Activated T-helper 1 cell treated with anti-CD3 and anti-CD28 coated beads, Interleukin-12 subunit alpha, Interleukin-12 subunit beta, Interleukin-2, Interleukin-4 antibody, amounts not matched to agents 30 ng/mL and 10 ng/mL and 1 ng/mL, durations not matched to agents 14 hours and 24 hours and 36 hours (primary cell): ENCODE data around the gene ATAD3C. TPM values are rescaled to one million over a fixed set of nuclear protein-coding genes. Genes with fewer than 3 reads are reported as not detected.
"Not testable (repeated sequence)": the region's sequence is repeated elsewhere in the genome, so short reads cannot be mapped to it uniquely, and the experiment has no call there.

Experiments
- DNase-seq: peaks from one replicate; pipeline ENCODE4 v3.0.0; 2021; ENCODE audit warnings: low spot score
- H3K27ac Mint-ChIP-seq: one replicate; pipeline ENCODE4 v1.8.0; 2021; ENCODE audit warnings: mild to moderate bottlenecking, mixed read lengths
- H3K27me3 Mint-ChIP-seq: one replicate; pipeline ENCODE4 v1.8.0; 2022; ENCODE audit warnings: mild to moderate bottlenecking, moderate library complexity, mixed read lengths; ENCODE audit not compliant: insufficient read depth
- H3K36me3 Mint-ChIP-seq: one replicate; pipeline ENCODE4 v1.8.0; 2021; ENCODE audit warnings: low read depth, mixed read lengths
- H3K4me1 Mint-ChIP-seq: one replicate; pipeline ENCODE4 v1.8.0; 2021; ENCODE audit warnings: low read depth, mixed read lengths
- H3K4me3 Mint-ChIP-seq: one replicate; pipeline ENCODE4 v1.8.0; 2021; ENCODE audit warnings: mild to moderate bottlenecking, moderate library complexity, mixed read lengths
- H3K9me3 Mint-ChIP-seq: one replicate; pipeline ENCODE4 v1.8.0; 2021; ENCODE audit warnings: mixed read lengths
- intact Hi-C: fragments of 100-400 bp; cut with micrococcal nuclease; formaldehyde crosslinking; loops from one replicate; pipeline ENCODE4 v1.15.1; 2024
- total RNA-seq: library from RNA; stranded (reverse); gene quantifications from 2 replicates; pipeline ENCODE4 v1.2.3, GENCODE V29; 2022

Gene ATAD3C
- total RNA-seq, 1 donor from 2014 or later = 0.57 TPM

DNA sequence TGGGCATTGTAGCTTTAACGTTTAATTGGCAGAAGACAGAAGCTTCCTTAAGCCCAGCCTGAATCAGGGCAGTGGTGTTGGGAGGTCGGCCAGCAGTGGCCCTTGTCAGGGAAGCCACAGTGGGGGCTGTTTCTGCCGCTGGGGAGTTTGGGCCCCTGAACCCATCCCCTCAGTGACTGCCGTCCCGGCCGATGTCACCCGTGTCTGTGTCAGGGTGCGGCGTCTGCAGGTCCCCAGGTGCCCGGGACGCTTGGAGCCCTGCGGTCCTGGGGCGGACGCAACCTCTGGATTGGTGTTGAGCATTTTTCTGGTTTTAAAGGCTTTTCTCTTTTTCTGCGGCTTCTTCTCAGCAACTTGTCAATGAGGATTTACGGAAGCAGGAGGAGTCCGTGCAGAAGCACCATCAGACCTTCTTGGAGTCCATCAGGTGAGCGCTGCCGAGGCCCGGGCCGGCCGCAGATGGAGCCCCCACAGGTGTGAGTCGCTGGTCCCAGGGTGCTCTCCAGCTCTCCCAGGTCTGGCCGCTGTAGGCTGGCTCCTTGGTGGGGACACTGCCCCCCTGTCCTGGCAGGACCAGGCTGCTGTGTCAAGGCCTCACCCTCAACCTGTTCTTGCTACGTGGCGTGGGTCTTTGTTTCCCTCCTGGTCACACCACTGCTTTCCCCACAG, 2.3 kb downstream of the ATAD3C start:
- H3K36me3 Mint-ChIP-seq = no peaks in the 10 kb centered on the region
- no peak overlapping the region for H3K27ac Mint-ChIP-seq
- H3K27me3 Mint-ChIP-seq = peaks cover 3% of the 10 kb centered on the region
- intact Hi-C loops = no loop called here
- H3K4me1 Mint-ChIP-seq = no peaks in the 10 kb centered on the region
- H3K9me3 Mint-ChIP-seq = no peaks in the 10 kb centered on the region
- no peak overlapping the region for H3K4me3 Mint-ChIP-seq
- no peak for DNase-seq

DNA sequence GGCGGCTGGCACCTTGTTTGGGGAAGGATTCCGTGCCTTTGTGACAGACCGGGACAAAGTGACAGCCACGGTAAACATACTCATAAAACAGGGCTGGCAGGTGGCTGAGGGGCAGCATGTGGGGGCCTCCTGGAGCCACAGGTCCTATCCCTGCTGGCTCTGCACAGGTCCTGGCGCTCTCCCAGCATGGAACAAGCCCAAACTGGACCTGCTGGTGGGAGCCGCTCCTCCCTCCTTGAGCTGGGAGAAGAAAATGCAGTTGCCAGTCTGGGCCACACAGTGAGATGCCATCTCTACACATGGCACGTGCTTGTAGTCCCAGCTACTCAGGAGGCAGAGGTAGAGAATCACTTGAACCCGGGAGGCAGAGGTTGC, 2.9 kb downstream of the ATAD3C start:
- intact Hi-C loops, H3K9me3 Mint-ChIP-seq, H3K27ac Mint-ChIP-seq: not testable (repeated sequence)

DNA sequence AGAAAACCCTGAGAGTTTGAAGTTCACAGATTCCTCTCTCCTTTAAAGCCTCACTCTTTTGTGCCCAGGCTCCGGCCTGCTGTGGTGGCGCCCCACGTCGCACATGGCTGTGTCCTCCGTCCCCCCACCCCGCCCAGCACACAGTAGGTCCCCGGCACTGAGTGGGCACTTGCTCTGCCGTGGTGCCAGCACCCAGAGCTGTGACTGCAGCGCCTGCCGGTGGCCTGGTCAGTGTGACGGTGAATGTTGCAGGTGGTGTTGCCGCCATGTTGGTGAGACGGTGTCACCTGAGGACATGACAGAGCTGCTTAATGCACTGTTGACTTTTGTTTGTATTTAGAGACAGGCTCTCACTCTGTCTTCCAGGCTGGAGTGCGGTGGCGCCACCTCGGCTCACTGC, 3.4 kb downstream of the ATAD3C start:
- H3K4me1 Mint-ChIP-seq = no peaks in the 10 kb centered on the region
- intact Hi-C loops = no loop called here
- H3K27ac Mint-ChIP-seq = no peak overlapping the region
- H3K27me3 Mint-ChIP-seq = peaks cover 3% of the 10 kb centered on the region
- H3K4me3 Mint-ChIP-seq = no peak overlapping the region
- no peak for DNase-seq
- no peaks in the 10 kb centered on the region for H3K9me3 Mint-ChIP-seq
- H3K36me3 Mint-ChIP-seq = no peaks in the 10 kb centered on the region

More for the DNA sequence above, 2.9 kb downstream of the ATAD3C start:
- not testable (repeated sequence) for H3K36me3 Mint-ChIP-seq, H3K4me1 Mint-ChIP-seq, H3K27me3 Mint-ChIP-seq, DNase-seq, H3K4me3 Mint-ChIP-seq

DNA sequence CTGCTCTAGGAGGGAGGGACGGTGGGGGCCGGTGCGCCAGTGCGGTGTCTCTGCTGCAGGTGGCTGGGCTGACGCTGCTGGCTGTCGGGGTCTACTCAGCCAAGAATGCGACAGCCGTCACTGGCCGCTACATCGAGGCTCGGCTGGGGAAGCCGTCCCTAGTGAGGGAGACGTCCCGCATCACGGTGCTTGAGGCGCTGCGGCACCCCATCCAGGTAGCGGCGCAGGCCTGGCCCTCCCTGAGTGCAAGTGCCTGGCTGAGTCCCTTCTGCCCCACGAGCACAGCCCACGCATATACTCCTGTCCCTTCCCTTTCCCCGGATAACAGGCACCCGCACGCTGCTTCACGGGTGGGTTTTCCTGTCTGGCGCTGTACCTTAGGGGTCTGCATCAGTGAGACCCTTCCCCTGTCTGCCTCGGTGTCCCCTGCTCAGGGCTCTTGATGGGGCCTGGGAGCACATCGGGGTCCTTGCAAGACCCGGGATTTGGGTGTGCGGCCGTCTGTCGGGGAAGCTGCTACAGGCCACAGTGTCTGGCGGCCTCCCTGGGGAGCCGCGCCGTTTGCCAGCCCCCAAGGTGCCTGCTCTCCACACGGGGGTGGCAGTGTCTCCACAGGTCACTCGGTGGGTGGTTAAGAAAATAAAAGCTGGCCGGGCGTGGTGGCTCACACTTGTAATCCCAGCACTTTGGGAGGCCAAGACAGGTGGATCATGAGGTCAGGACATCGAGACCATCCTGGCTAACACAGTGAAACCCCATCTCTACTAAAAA, 5.0 kb downstream of the ATAD3C start:
- H3K36me3 Mint-ChIP-seq, H3K4me3 Mint-ChIP-seq, DNase-seq, H3K4me1 Mint-ChIP-seq, H3K27me3 Mint-ChIP-seq, intact Hi-C loops, H3K27ac Mint-ChIP-seq, H3K9me3 Mint-ChIP-seq: not testable (repeated sequence)

DNA sequence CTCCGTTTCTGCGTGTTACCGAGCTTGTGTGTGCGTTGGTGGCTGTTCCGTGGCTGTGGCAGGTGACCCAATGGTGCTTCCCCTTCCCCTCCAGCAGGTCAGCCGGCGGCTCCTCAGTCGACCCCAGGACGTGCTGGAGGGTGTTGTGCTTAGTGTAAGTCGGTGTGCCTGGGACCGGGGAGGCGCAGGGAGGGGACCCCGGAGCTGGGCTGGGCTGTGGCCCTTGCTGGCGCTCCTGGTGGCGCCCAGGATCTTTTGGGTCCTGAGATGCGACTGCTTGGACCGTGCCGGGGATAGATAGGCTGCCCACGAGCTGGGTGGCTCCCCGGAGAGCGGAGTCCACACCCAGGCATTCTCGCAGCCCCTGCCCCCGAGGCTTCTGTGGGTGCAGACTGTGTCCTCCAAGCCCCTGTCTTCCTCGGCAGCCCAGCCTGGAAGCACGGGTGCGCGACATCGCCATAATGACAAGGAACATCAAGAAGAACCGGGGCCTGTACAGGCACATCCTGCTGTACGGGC, 5.9 kb downstream of the ATAD3C start:
- H3K4me3 Mint-ChIP-seq = no peak overlapping the region
- intact Hi-C loops = no loop called here
- H3K27ac Mint-ChIP-seq = no peak overlapping the region
- no peaks in the 10 kb centered on the region for H3K9me3 Mint-ChIP-seq
- no peaks in the 10 kb centered on the region for H3K36me3 Mint-ChIP-seq
- no peaks in the 10 kb centered on the region for H3K27me3 Mint-ChIP-seq
- no peak for DNase-seq
- H3K4me1 Mint-ChIP-seq = no peaks in the 10 kb centered on the region

DNA sequence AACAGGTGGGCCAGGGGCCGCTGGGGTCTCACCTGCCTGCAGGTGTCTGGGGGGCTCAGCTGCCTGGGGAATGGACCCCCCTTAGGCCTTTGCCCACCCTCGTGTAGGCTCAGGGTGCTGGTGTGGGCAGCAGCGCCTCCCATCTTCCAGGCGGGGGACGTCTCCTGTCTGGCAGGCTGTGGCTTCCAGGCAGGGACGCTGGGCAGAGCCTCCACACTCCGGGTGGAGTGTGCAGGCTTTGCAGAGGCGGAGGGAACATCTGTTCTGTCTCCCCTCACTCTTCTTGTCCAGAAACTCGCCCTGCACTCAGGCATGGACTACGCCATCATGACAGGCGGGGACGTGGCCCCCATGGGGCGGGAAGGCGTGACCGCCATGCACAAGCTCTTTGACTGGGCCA, 6.4 kb downstream of the ATAD3C start:
- DNase-seq, H3K27me3 Mint-ChIP-seq, H3K4me3 Mint-ChIP-seq, H3K27ac Mint-ChIP-seq, H3K36me3 Mint-ChIP-seq, H3K4me1 Mint-ChIP-seq, H3K9me3 Mint-ChIP-seq, intact Hi-C loops: not testable (repeated sequence)

- H3K4me3 Mint-ChIP-seq, DNase-seq, H3K4me1 Mint-ChIP-seq, H3K27ac Mint-ChIP-seq, H3K9me3 Mint-ChIP-seq, H3K27me3 Mint-ChIP-seq, H3K36me3 Mint-ChIP-seq, intact Hi-C loops: not testable (repeated sequence)
Measured at GRCh38 chr1:1456683-1457255, 7.3 kb downstream of the ATAD3C start.

DNA sequence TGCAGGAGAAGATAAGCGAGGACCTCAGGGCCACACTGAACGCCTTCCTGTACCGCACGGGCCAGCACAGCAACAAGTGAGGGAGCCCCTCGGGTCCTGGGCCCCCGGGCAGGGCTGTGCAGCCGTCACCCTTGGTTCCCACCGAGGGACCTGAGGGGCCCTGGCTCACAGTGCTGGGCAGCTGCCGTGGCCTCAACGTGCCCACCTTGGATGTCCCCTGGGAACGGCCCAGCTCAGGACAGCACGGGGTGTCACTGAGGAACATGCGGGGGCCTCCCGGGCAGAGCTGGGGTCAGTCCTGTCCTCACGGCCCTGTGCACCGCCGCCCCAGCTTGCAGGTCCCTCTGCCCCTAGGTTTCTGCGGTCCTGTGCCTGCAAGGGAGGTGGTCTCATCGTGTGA, 9.7 kb downstream of the ATAD3C start:
- H3K27me3 Mint-ChIP-seq, DNase-seq, H3K9me3 Mint-ChIP-seq, H3K4me1 Mint-ChIP-seq, H3K27ac Mint-ChIP-seq, H3K36me3 Mint-ChIP-seq, intact Hi-C loops, H3K4me3 Mint-ChIP-seq: not testable (repeated sequence)

DNA sequence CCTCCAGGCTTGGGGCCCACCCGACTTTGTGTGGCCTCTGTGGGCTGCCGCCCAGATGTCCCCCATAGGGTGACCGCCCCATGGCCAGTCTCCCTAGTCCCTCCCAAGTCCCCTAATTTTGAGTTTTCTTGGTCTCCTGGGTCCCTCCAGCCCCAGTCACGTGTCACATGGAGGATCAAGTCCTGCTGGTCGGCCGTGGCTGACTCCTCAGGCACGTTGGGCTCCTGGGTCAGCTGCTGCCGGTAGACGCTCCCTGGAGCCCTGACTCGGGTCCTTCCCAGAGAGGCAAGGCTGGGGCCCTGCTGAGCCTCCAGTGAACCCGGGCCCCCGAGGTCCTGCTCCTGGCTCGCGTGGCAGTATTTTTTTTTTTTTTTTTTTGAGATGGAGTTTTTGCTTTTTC, 10.2 kb downstream of the ATAD3C start:
- H3K4me3 Mint-ChIP-seq, intact Hi-C loops, H3K9me3 Mint-ChIP-seq, H3K27me3 Mint-ChIP-seq, DNase-seq, H3K4me1 Mint-ChIP-seq, H3K36me3 Mint-ChIP-seq, H3K27ac Mint-ChIP-seq: not testable (repeated sequence)

- no peak overlapping the region for H3K4me3 Mint-ChIP-seq
- H3K27me3 Mint-ChIP-seq = no peaks in the 10 kb centered on the region
- no peak for DNase-seq
- no peaks in the 10 kb centered on the region for H3K36me3 Mint-ChIP-seq
- intact Hi-C loops = no loop called here
- H3K9me3 Mint-ChIP-seq = no peaks in the 10 kb centered on the region
- H3K27ac Mint-ChIP-seq = no peak overlapping the region
- H3K4me1 Mint-ChIP-seq = no peaks in the 10 kb centered on the region
Measured at GRCh38 chr1:1460540-1461130, 11.1 kb downstream of the ATAD3C start.

DNA sequence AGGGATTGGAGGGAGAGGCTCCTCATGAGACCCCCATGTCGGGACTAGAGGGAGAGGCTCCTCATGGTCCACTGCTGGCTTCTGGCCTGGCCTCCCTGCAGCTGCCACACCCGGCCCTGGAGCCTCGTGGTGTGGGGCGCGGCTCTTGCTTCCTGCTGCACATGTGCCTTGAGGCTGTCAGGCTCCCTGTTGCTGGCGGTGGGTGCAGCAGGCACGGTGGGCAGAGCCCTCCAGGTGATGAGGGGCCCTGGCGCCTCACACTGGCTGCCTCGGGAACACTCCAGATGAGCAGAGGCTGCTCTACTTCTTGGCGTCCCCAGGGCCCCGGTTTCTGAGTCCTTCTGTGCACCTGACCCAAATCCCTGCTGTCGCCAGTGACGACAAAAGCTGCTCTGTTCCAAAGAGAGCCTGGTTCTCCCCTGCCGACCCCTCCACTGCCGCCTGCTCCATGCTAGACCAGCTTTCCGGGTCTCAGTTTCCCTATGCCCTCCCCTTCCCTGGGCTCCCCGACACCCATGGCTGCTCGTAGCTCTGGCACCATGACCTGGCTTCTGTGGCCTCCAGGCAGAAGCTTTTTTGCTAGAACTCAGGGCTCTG, 12.3 kb downstream of the ATAD3C start:
- H3K36me3 Mint-ChIP-seq = no peaks in the 10 kb centered on the region
- no peaks in the 10 kb centered on the region for H3K9me3 Mint-ChIP-seq
- H3K27me3 Mint-ChIP-seq = no peaks in the 10 kb centered on the region
- DNase-seq = no peak
- intact Hi-C loops = no loop called here
- H3K4me3 Mint-ChIP-seq = no peak overlapping the region
- H3K27ac Mint-ChIP-seq = no peak overlapping the region
- no peaks in the 10 kb centered on the region for H3K4me1 Mint-ChIP-seq

DNA sequence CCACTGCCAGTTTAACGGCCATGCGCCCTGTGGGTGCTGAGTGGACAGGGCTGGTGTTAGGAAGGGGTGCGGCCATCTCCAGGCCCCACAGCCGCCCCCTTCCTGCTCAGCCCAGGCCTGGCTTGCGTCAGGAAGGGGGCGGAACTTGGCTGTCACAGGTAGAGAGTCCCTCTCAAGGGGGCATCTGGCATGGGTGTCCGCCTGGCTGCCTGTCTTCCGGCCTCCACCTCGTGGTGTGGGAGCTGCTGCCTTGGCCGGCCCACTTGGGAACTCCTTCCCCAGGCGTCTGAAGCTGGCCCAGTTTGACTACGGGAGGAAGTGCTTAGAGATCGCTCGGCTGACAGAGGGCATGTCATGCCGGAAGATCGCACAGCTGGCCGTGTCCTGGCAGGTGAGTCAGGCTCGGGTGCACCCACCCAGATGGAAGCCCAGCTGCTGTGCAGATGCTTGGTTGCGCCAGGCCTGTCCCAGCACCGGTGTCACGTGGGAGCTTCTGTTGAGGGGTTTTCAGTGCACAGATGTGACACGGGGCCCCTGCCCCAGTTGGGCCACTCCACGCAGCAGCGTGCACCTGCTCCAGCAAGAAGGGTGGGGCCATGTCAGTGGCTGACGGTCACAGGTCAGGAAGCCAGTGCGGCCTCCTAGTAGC, 13.0 kb downstream of the ATAD3C start:
- DNase-seq = no peak
- H3K27ac Mint-ChIP-seq = no peak overlapping the region
- H3K4me3 Mint-ChIP-seq = no peak overlapping the region
- H3K36me3 Mint-ChIP-seq = no peaks in the 10 kb centered on the region
- no peaks in the 10 kb centered on the region for H3K9me3 Mint-ChIP-seq
- intact Hi-C loops = no loop called here
- H3K27me3 Mint-ChIP-seq = no peaks in the 10 kb centered on the region
- no peaks in the 10 kb centered on the region for H3K4me1 Mint-ChIP-seq
